GM06990 (cell line): ENCODE results near the gene TIMP1.
A peak's percentile ranks its signal among the peaks of the same experiment; 100 is the strongest.

ENCODE experiments used
- DNase-seq: peaks from one replicate; pipeline ENCODE4 v3.0.0-alpha.2; 2011; ENCODE audit not compliant: insufficient read length; ENCODE audit errors: extremely low read depth
- H3K27me3 ChIP-seq: replicated peaks from 2 replicates; pipeline ENCODE4 v1.6.0; 2011; ENCODE audit warnings: low read length; ENCODE audit not compliant: control insufficient read depth, insufficient read depth
- H3K36me3 ChIP-seq: 2 replicates; pipeline ENCODE4 v1.5.1; 2011; ENCODE audit warnings: low read length; ENCODE audit not compliant: control insufficient read depth, insufficient read depth
- H3K4me3 ChIP-seq: replicated peaks from 2 replicates; pipeline ENCODE4 v1.5.1; 2011; ENCODE audit warnings: low read depth, mild to moderate bottlenecking, control low read depth, low read length
- CTCF ChIP-seq: IDR thresholded peaks from 2 replicates; pipeline ENCODE4 v1.5.1; 2011; ENCODE audit warnings: low read length, control low read depth, mild to moderate bottlenecking, inconsistent platforms; ENCODE audit not compliant: insufficient read depth, poor library complexity, severe bottlenecking

Gene TIMP1

GRCh38 chrX:47558436-47558835 is 23.8 kb upstream of the TIMP1 start:
- TF ChIP-seq CTCF, result no peak
- Histone ChIP-seq H3K36me3 (0 out of 2 replicates have a peak, but pooled peaks cover 2% of the 10 kb centered on the region), H3K4me3 (no peak overlapping the region), H3K27me3 (no peaks in the 10 kb centered on the region)
- DNase-seq, result no peak

- H3K36me3 ChIP-seq, result peaks cover 5% of the 10 kb centered on the region
- peak overlapping the region; percentile 39 for H3K4me3 ChIP-seq
- no peak for DNase-seq
- TF ChIP-seq CTCF, result no peak
- no peaks in the 10 kb centered on the region for H3K27me3 ChIP-seq
Observed at GRCh38 chrX:47560179-47560933, 21.9 kb upstream of the TIMP1 start.

- H3K36me3 ChIP-seq, result peaks cover 5% of the 10 kb centered on the region
- H3K4me3 ChIP-seq, result peak within 1 kb of the TSS; percentile 68
- H3K27me3 ChIP-seq, result no peaks in the 10 kb centered on the region
- DNase-seq, result peak; percentile 93
- no peak for TF ChIP-seq CTCF
Observed at GRCh38 chrX:47560934-47561658, 21.1 kb upstream of the TIMP1 start, which contains the start of gene ARAF. Gene ARAF (plus strand): TSS chrX:47561205. CDS start chrX:47562968, 1,763 bp downstream.

- DNase-seq, result no peak
- peaks cover 5% of the 10 kb centered on the region for H3K36me3 ChIP-seq
- H3K4me3 ChIP-seq, result peak overlapping the region; percentile 68
- no peak for TF ChIP-seq CTCF
- no peaks in the 10 kb centered on the region for H3K27me3 ChIP-seq
Observed at GRCh38 chrX:47561659-47562151, 20.5 kb upstream of the TIMP1 start.

GRCh38 chrX:47562615-47563243 is 19.5 kb upstream of the TIMP1 start:
- no peak for DNase-seq

More at GRCh38 chrX:47562615-47563243, 19.5 kb upstream of the TIMP1 start:
- TF ChIP-seq CTCF, result peak; percentile 20
- no peaks in the 10 kb centered on the region for H3K27me3 ChIP-seq
- H3K36me3 ChIP-seq, result peaks cover 5% of the 10 kb centered on the region
- H3K4me3 ChIP-seq, result no peak overlapping the region
